Liver (tissue), 10 donors: ENCODE results near the gene DUSP1. TPM values are rescaled to one million over a fixed set of nuclear protein-coding genes. Genes with fewer than 3 reads are reported as not detected.

ENCODE experiments used
- DNase-seq: peaks from one replicate; pipeline ENCODE4 v3.0.0-alpha.2; 2017; ENCODE audit warnings: low spot score
- H3K27ac ChIP-seq, 2 donors: one replicate each; pipeline ENCODE4 v1.7.0; 2013; ENCODE audit warnings: inconsistent platforms in 2 of 2, low read length in 2 of 2, control low read depth in 1 of 2, low read depth in 1 of 2, mild to moderate bottlenecking in 1 of 2
- H3K27me3 ChIP-seq, 4 donors: one replicate each; pipeline versions ENCODE4 v1.6.1 to v1.7.0; 2013; ENCODE audit warnings: low read length in 3 of 4, inconsistent platforms in 1 of 4, mild to moderate bottlenecking in 1 of 4, moderate library complexity in 1 of 4; ENCODE audit not compliant: control insufficient read depth in 4 of 4, insufficient read depth in 4 of 4
- H3K36me3 ChIP-seq, 4 donors: one replicate each; pipeline versions ENCODE4 v1.6.1 to v1.7.0; 2013; ENCODE audit warnings: low read length in 3 of 4, mild to moderate bottlenecking in 3 of 4, low read depth in 1 of 4, moderate library complexity in 1 of 4; ENCODE audit not compliant: control insufficient read depth in 4 of 4, insufficient read depth in 3 of 4
- H3K4me1 ChIP-seq, 4 donors: one replicate each; pipeline versions ENCODE4 v1.6.1 to v1.7.0; 2013; ENCODE audit warnings: low read length in 3 of 4, mild to moderate bottlenecking in 3 of 4, moderate library complexity in 1 of 4; ENCODE audit not compliant: control insufficient read depth in 4 of 4, insufficient read depth in 4 of 4
- H3K4me3 ChIP-seq, 3 donors: one replicate each; pipeline versions ENCODE4 v1.6.1 to v1.7.0; 2013; ENCODE audit warnings: low read length in 3 of 3, control low read depth in 1 of 3, low read depth in 1 of 3, mild to moderate bottlenecking in 1 of 3
- H3K9ac ChIP-seq, 2 donors: one replicate each; pipeline ENCODE4 v1.7.0; 2013; ENCODE audit warnings: low read length in 2 of 2, mild to moderate bottlenecking in 2 of 2, moderate library complexity in 2 of 2, control low read depth in 1 of 2, low read depth in 1 of 2
- H3K9me3 ChIP-seq, 4 donors: one replicate each; pipeline versions ENCODE4 v1.6.1 to v1.7.0; 2013; ENCODE audit warnings: low read length in 3 of 4; ENCODE audit not compliant: control insufficient read depth in 4 of 4
- ATF3 ChIP-seq: IDR thresholded peaks from 2 replicates; pipeline ENCODE4 v1.6.1; 2016; ENCODE audit warnings: antibody characterized with exemption
- CTCF ChIP-seq: fragments of 150-350 bp; IDR thresholded peaks from 2 replicates; pipeline ENCODE4 v1.5.1; 2017; ENCODE audit warnings: improper control_type of control experiment, low read depth, low read length; ENCODE audit not compliant: missing input control
- EGR1 ChIP-seq, 2 donors: IDR thresholded peaks; 2 replicates each; pipeline ENCODE4 v1.6.1; 2016 to 2018; ENCODE audit warnings: antibody characterized with exemption in 2 of 2, low read depth in 2 of 2
- FOXA1 ChIP-seq: IDR thresholded peaks from 2 replicates; pipeline ENCODE4 v1.6.1; 2016; ENCODE audit warnings: antibody characterized with exemption
- FOXA2 ChIP-seq: IDR thresholded peaks from 2 replicates; pipeline ENCODE4 v1.6.1; 2016; ENCODE audit warnings: antibody characterized with exemption
- GABPA ChIP-seq, 2 donors: IDR thresholded peaks in 1 of 2; conservative IDR thresholded peaks in 1 of 2; 2 replicates each; pipeline ENCODE4 v1.6.1; 2016; ENCODE audit warnings: antibody characterized with exemption in 2 of 2, mild to moderate bottlenecking in 1 of 2, moderate library complexity in 1 of 2
- HNF4A ChIP-seq, 2 donors: conservative IDR thresholded peaks; 2 replicates each; pipeline ENCODE4 v1.6.1; 2016; ENCODE audit warnings: antibody characterized with exemption in 2 of 2, mild to moderate bottlenecking in 2 of 2
- HNF4G ChIP-seq: IDR thresholded peaks from 2 replicates; pipeline ENCODE4 v1.6.1; 2016; ENCODE audit warnings: antibody characterized with exemption
- NR2F2 ChIP-seq: IDR thresholded peaks from 2 replicates; pipeline ENCODE4 v1.6.1; 2016; ENCODE audit warnings: antibody characterized with exemption
- RAD21 ChIP-seq, 2 donors: IDR thresholded peaks; 2 replicates each; pipeline ENCODE4 v1.6.1; 2016; ENCODE audit warnings: antibody characterized with exemption in 2 of 2, mild to moderate bottlenecking in 2 of 2
- RXRA ChIP-seq, 2 donors: IDR thresholded peaks; 2 replicates each; pipeline ENCODE4 v1.6.1; 2017 to 2018; ENCODE audit warnings: antibody characterized with exemption in 2 of 2, mild to moderate bottlenecking in 1 of 2
- TAF1 ChIP-seq: conservative IDR thresholded peaks from 2 replicates; pipeline ENCODE4 v1.6.1; 2016; ENCODE audit warnings: antibody characterized with exemption, mild to moderate bottlenecking
- YY1 ChIP-seq: IDR thresholded peaks from 2 replicates; pipeline ENCODE4 v1.6.1; 2016; ENCODE audit warnings: antibody characterized with exemption, mild to moderate bottlenecking
- WGBS: extraction: QIAGEN DNeasy Blood & Tissue Kit; methylation state at CpG from one replicate; pipeline ENCODE4 v1.1.7; 2013; 5-methylcytosine and 5-hydroxymethylcytosine counted together
- polyA plus RNA-seq, 2 donors: library from polyadenylated mRNA; stranded (reverse) in 1 of 2; unstranded in 1 of 2; fragments of 200-250 nt in 1 of 2; fragments of >200 nt in 1 of 2; fragmentation: Nextera tagmentation in 1 of 2; extraction: Ambion mirVana in 1 of 2; gene quantifications; one replicate each; pipeline versions ENCODE4 v1.2.1 to v1.2.3, GENCODE V29; 2013 to 2015
- small RNA-seq: library from RNA; depleted of rRNA; stranded (forward); fragments of <200 nt; gene quantifications from one replicate; pipeline ENCODE3, GENCODE V24; 2014
- total RNA-seq, 2 donors: library from RNA; depleted of rRNA; stranded (reverse); fragments of >200 nt; gene quantifications; one replicate each; pipeline ENCODE4 v1.2.3, GENCODE V29; 2014
- donor health status: healthy.
- donor health status: healthy.
- donor health status: healthy.
- donor health status: healthy.
- donor health status: healthy.

DUSP1 gene
- total and polyA plus RNA-seq, 4 donors, result 53.2 to 237 (median 110) TPM

- no peaks in the 10 kb centered on the region for H3K9me3 ChIP-seq
- peaks cover 15 to 41% (median 30%) of the 10 kb centered on the region in 4 donors for H3K4me1 ChIP-seq
- whole genome bisulfite sequencing, result 78% methylated on average over 5 of the region's 5 CpGs
- no peaks in the 10 kb centered on the region for H3K36me3 ChIP-seq
- no peak overlapping the region for H3K9ac ChIP-seq
- no peak for TF ChIP-seq NR2F2
- TF ChIP-seq FOXA2, result no peak
- TF ChIP-seq ATF3, result no peak
- no peak for TF ChIP-seq TAF1
- TF ChIP-seq EGR1 (IDR thresholded peaks at IDR 0.05; ENCODE audit: low read depth in 2 of 2), result no peak
- TF ChIP-seq FOXA1, result no peak
- TF ChIP-seq HNF4G, result no peak
- no peak for TF ChIP-seq RXRA (IDR thresholded peaks at IDR 0.05)
- TF ChIP-seq RAD21 (IDR thresholded peaks at IDR 0.05), result no peak
- peak overlapping the region; percentile 40 to 43 for H3K27ac ChIP-seq
- no peak overlapping the region for H3K4me3 ChIP-seq
- H3K27me3 ChIP-seq, result no peaks in the 10 kb centered on the region
- no peak for DNase-seq
Observed at GRCh38 chr5:172720655-172721054, 50.3 kb downstream of the DUSP1 start.

- Histone ChIP-seq H3K27ac (no peak overlapping the region), H3K9me3 (no peaks in the 10 kb centered on the region), H3K4me1 (peaks cover 17 to 45% (median 31%) of the 10 kb centered on the region in 4 donors), H3K4me3 (no peak overlapping the region), H3K36me3 (no peaks in the 10 kb centered on the region), H3K27me3 (no peaks in the 10 kb centered on the region), H3K9ac (no peak overlapping the region)
- no peak for DNase-seq
- TF ChIP-seq YY1 (no peak), TAF1 (no peak), CTCF (no peak), ATF3 (no peak), HNF4G (no peak), NR2F2 (no peak), GABPA (IDR thresholded peaks at IDR 0.05 in 1 of 2, conservative IDR thresholded peaks at IDR 0.05 in 1 of 2) (no peak), HNF4A (conservative IDR thresholded peaks at IDR 0.05) (no peak), EGR1 (IDR thresholded peaks at IDR 0.05; ENCODE audit: low read depth in 2 of 2) (no peak)
- WGBS, result 97% methylated on average over 4 of the region's 4 CpGs
Observed at GRCh38 chr5:172719211-172719610, 51.8 kb downstream of the DUSP1 start.

- Histone ChIP-seq H3K36me3 (no peaks in the 10 kb centered on the region), H3K9me3 (no peaks in the 10 kb centered on the region), H3K4me1 (peaks cover 19 to 47% (median 30%) of the 10 kb centered on the region in 4 donors), H3K4me3 (no peak overlapping the region), H3K27me3 (no peaks in the 10 kb centered on the region), H3K9ac (no peak overlapping the region), H3K27ac (no peak overlapping the region)
- 94% methylated on average over 3 of the region's 3 CpGs for WGBS
- DNase-seq, result no peak
- TF ChIP-seq FOXA1, result no peak
- TF ChIP-seq NR2F2, result no peak
Observed at GRCh38 chr5:172718527-172719114, 52.4 kb downstream of the DUSP1 start.

Small RNA genes lying within 50 kb of the gene (small RNA-seq; reads per million reads assigned to genes)
- gene AC022217.4 (not detected), gene RF00019 (not detected)

Other genes with a start within 250 kb of the DUSP1 start
- 10 to 100 TPM in 1 of 2 donors, 1 to 10 TPM in 1; 4.8 to 10.0 TPM for gene NEURL1B, start 129.9 kb downstream of the DUSP1 start, total RNA-seq
- gene NEURL1B, start 129.9 kb downstream of the DUSP1 start, polyA plus RNA-seq, result 1 to 10 TPM; 1.5 to 6.3 TPM
- 100 to 1,000 TPM in 1 of 2 donors, 10 to 100 TPM in 1; 45.4 to 149 TPM for gene ERGIC1, start 63.1 kb upstream of the DUSP1 start, total RNA-seq
- 100 to 1,000 TPM in 1 of 2 donors, 10 to 100 TPM in 1; 53.1 to 155 TPM for gene ERGIC1, start 63.1 kb upstream of the DUSP1 start, polyA plus RNA-seq
- gene RPL26L1, start 188.2 kb upstream of the DUSP1 start, total RNA-seq, result 10 to 100 TPM; 11.6 to 14.6 TPM
- gene RPL26L1, start 188.2 kb upstream of the DUSP1 start, polyA plus RNA-seq, result 10 to 100 TPM; 41.0 to 52.2 TPM
- gene ATP6V0E1, start 212.6 kb upstream of the DUSP1 start, total RNA-seq, result 10 to 100 TPM; 56.6 to 86.7 TPM
- gene ATP6V0E1, start 212.6 kb upstream of the DUSP1 start, polyA plus RNA-seq, result 100 to 1,000 TPM; 135 to 396 TPM